HUDEP-2 (cell line): ENCODE results near the gene PASK.

Experiments
- DNase-seq, 76 experiments: peaks; one replicate each; lab custom pipeline; 2025; ENCODE audit not compliant: unreplicated experiment in 76 of 76; lab: John Stamatoyannopoulos, UW

The PASK gene

GRCh38 chr2:241149925-241150659 lies 820 bp upstream of the PASK start, which contains the start of gene PPP1R7:
Gene PPP1R7, plus strand, starts transcription at chr2:241150467. Its CDS starts 29 bp downstream, at chr2:241150496.
- DNase-seq, result peak; percentile 26 to 94 (median 88)

GRCh38 chr2:241149675-241149924 lies 328 bp upstream of the PASK start:
- DNase-seq, result peak in 3 of 76 experiments; percentile 33 to 76 (median 71)

GRCh38 chr2:241148239-241148638 lies 1.0 kb downstream of the PASK start:
- DNase-seq, result no peak

- no peak for DNase-seq
Observed at GRCh38 chr2:241147336-241147735, 1.9 kb downstream of the PASK start.

- DNase-seq, result no peak
Observed at GRCh38 chr2:241146286-241146685, 3.0 kb downstream of the PASK start.

- no peak for DNase-seq
Observed at GRCh38 chr2:241142593-241142992, 6.7 kb downstream of the PASK start.

- no peak for DNase-seq
Observed at GRCh38 chr2:241142063-241142462, 7.2 kb downstream of the PASK start.

GRCh38 chr2:241141214-241141770 lies 8.0 kb downstream of the PASK start:
- DNase-seq, result no peak

GRCh38 chr2:241140445-241140840 lies 8.8 kb downstream of the PASK start:
- DNase-seq, result no peak

- DNase-seq, result no peak
Observed at GRCh38 chr2:241139531-241140444, 9.5 kb downstream of the PASK start.

- no peak for DNase-seq
Observed at GRCh38 chr2:241138471-241138870, 10.8 kb downstream of the PASK start.

GRCh38 chr2:241137276-241138190 lies 11.7 kb downstream of the PASK start:
- DNase-seq, result no peak

GRCh38 chr2:241136661-241137260 lies 12.5 kb downstream of the PASK start:
- DNase-seq, result no peak

GRCh38 chr2:241136191-241136590 lies 13.1 kb downstream of the PASK start:
- no peak for DNase-seq

GRCh38 chr2:241135737-241136136 lies 13.5 kb downstream of the PASK start:
- DNase-seq, result no peak

GRCh38 chr2:241134711-241135110 lies 14.6 kb downstream of the PASK start:
- DNase-seq, result no peak

GRCh38 chr2:241133436-241133820 lies 15.8 kb downstream of the PASK start:
- no peak for DNase-seq

- peak in 6 of 76 experiments; percentile 1 to 15 (median 6) for DNase-seq
Observed at GRCh38 chr2:241132538-241133435, 16.5 kb downstream of the PASK start.

GRCh38 chr2:241131531-241131930 lies 17.7 kb downstream of the PASK start:
- DNase-seq, result no peak
